HG02623 (cell line): Measurements from ENCODE around the gene RUBCN.
"Not testable (repeated sequence)": the region's sequence is repeated elsewhere in the genome, so short reads cannot be mapped to it uniquely, and the experiment has no call there.

ENCODE experiments used
- ATAC-seq: cut with Tn5 transposase; IDR thresholded peaks from one replicate; pipeline ENCODE4 v1.9.1; 2021; ENCODE audit warnings: moderate library complexity; ENCODE audit not compliant: unreplicated experiment

Gene RUBCN

DNA sequence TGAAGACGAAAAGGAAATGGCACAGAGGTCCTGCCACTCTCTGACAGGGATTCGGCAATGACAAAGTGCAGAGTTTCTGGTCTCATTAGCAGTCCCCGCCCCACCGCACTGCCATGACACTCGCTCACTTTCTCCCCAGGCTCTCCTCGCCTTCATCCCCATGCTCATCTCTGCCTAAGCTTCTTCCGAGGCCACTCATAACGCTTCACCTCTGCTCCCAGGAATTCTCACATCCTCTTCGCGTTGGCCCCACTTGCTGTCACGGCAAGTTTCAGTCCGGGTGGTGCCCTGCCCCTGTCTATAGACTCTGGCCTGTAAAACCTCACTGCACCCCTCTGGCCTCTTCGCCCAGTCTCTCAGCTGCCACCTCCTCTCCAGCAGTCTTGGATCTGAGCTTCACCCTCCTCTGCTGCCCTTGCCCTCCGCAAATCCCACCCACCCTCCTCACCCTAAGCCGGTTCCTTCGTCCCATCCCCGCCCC is 654 bp downstream of the RUBCN start:
- ATAC-seq: no peak

- ATAC-seq: no peak
These were observed 1.9 kb downstream of the RUBCN start for GRCh38 chr3:197734667-197735318.

DNA sequence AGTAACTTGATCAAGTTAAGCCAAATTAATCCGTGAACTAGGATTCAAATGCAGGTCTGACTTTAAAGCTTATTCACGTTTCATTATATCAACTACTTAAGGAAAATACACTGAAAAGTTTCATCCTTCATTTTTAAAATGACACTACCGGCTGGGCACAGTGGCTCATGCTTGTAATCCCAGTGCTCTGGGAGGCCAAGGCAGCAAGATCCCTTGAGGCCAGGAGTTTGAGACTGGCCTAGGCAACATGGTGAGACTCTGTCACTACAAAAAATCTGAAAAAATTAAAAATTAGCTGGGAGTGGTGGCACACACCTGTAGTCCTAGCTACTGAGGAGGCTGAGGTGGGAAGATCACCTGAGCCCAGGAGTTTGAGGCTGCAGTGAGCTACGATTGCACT is 3.7 kb downstream of the RUBCN start:
- no peak for ATAC-seq

GRCh38 chr3:197731483-197731882 is 5.2 kb downstream of the RUBCN start:
- not testable (repeated sequence) for ATAC-seq

DNA sequence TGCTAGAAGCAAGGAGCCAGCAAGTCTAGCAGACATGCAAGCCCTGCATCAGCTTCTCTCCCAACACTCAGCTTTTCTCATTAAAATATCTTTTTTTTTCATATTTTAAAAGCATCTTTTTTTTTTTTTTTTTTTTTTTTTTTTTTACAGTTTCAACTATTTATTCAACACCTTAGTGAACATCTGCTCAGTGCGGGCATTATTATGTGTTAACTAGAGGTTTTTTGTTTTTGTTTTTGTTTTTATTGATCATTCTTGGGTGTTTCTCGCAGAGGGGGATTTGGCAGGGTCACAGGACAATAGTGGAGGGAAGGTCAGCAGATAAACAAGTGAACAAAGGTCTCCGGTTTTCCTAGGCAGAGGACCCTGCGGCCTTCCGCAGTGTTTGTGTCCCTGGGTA is 5.9 kb downstream of the RUBCN start:
- not testable (repeated sequence) for ATAC-seq

DNA sequence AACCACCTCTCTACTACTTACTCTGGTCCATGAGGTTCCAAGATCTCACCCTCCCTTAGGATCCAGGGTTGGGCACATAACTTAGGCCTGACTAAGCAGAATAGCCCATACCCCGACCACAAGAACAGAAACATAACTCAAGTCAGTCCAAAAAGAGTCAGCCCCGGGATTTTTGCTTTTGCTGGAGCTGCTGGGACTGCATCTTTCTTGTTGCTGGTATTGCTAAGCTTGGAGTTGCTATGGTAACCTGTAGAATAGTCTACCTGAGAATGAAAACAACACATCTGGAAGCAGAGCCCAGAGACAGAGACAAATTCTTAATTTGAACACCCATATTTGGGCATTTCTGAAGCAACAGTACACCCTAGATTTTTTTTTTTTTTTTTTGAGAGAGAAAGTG is 6.5 kb downstream of the RUBCN start:
- no peak for ATAC-seq

DNA sequence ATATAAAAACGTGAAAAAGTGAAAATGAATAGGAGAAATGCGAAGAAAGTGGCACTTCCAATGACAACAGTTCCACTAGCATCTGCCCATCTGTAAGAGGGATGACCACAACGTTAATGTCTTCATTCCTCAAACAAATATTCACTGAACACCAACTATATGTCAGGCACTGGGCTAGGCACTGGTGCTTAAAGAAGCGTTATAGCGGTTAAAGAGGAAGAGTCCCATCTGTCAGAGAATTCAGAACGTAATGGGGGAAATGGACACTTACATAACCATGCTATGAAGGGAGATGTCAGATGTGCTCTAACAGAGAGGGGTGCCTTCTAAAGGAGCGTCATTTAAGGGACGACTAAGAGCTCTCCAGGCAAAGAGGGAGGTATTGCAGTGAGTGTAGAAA is 8.2 kb downstream of the RUBCN start:
- ATAC-seq: no peak

DNA sequence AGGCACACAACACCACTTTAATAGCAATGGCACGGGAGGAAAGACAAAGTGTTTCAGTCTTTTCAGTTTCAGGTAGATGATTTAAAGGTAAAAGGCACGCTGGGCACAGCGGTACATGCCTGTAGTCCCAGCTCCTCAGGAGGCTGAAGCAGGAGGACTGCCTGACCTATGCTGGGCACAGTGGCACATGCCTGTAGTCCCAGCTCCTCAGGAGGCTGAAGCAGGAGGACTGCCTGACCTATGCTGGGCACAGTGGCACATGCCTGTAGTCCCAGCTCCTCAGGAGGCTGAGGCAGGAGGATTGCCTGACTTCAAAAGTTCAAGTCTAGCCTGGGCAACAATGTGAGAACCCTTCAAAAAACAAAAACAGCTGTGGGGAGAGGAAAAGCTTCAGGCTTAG is 8.8 kb downstream of the RUBCN start:
- not testable (repeated sequence) for ATAC-seq

- no peak for ATAC-seq
These were observed 14.0 kb downstream of the RUBCN start for GRCh38 chr3:197722734-197723133.

DNA sequence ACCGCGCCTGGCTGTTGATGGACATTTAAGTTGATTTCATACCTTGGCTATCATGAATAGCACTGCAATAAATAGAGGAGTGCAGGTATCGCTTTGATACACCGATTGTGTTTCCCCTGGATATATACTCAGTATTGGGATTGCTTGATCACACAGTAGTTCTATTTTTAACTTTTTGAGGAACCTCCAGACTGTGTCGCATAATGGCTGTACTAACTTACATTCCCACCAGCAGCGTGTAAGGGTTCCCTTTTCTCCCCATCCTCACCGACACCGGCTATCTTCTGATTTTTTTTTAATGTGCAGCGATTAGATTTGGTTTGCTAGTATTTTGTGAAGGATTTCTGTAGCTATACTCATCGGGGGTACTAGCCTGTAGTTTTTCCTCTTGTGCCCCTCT is 16.0 kb downstream of the RUBCN start:
- no peak for ATAC-seq

- ATAC-seq: no peak
These were observed 17.8 kb downstream of the RUBCN start for GRCh38 chr3:197718891-197719290.

DNA sequence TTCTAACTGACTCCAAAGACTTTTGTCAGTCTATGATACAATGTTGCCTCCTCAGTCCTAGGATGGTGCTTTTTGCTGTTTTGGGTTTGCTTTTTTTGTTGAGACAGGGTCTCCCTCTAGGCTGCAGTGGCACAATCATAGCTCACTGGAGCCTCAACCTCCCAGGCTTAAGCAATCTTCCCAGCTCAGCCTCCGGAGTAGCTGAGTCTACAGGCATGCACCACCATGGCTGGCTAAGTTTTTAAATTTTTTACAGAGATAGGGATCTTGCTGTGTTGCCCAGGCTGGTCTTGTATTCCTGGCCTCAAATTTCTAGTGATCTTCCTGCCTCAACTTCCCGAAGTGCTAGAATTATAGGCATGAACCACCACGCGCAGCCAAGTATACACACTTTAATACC is 22.5 kb downstream of the RUBCN start:
- no peak for ATAC-seq

DNA sequence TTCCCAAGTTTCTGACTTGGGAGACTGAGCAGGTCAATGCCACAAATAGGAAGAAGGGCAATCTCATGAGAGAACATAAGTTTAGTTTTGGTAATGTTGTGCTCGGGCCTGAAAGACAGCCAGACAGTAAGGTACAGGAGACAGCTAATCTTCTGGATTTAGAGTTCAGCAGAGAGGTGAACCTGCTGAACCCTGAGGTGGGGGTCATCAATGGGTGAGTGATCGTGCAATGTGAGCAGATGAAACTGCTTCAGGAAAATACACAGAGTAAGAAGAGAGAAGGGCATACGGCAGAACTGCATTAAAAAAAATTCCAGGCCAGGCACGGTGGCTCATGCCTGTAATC is 23.3 kb downstream of the RUBCN start:
- ATAC-seq: no peak

DNA sequence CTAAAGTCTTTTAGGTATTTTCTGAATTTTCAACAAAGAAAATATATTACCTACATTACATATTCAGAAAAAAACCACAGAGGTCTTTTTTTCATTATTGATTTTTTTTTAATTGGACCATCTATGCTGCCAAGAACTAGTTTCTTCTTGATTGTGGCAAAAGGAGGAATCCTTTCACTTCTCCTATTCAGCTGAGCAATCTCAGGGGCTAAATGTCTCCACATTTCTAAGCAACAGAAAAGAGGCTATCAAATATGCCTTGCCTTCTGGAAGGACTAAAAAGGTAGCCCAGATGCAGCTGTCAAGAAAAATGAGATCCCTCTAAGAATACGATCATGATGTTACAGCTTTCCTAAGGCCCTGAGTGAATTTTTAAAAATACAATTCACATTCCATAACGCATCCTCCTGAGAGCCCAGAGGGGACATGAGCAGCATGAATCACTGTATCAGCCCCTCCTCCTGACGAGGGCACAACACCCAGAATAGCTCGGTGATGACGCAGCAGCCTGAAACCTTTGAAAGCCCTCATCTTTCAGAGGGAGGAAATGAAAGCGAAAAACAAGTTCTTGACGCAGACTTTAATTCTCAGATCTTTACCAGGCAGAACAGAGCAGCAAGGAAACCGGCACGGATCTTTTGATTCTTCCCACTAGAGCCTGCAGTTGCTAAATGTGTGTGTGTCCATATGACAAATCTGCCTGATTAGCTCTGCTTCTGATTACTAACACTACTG is 24.6 kb downstream of the RUBCN start:
- peak; percentile 84 for ATAC-seq

- ATAC-seq: not testable (repeated sequence)
These were observed 25.7 kb downstream of the RUBCN start for GRCh38 chr3:197710965-197711364.

- no peak for ATAC-seq
These were observed 27.6 kb downstream of the RUBCN start for GRCh38 chr3:197709135-197709534.

DNA sequence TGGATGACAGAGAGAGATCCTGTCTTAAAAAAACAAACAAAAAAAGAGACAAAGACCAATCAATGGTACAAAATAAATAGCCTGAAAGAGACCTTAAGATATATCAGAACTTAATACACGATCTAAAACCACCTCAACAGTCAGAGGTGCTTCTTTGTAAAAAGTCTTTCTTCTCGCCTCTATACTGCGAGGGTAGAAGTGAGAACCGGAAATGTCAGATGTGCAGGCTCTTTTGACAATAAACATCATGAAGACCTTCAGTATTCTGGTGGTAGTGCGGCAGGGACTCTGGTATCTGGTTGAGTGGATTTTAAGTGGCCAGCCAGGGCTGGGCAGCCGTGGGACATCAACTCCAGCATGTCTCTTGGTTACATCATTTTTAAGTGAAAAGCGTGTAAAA is 30.0 kb downstream of the RUBCN start:
- ATAC-seq: no peak

GRCh38 chr3:197701841-197702240 is 34.9 kb downstream of the RUBCN start:
- no peak for ATAC-seq

GRCh38 chr3:197700095-197700494 is 36.6 kb downstream of the RUBCN start:
- no peak for ATAC-seq

GRCh38 chr3:197697355-197697754 is 39.3 kb downstream of the RUBCN start:
- ATAC-seq: no peak

DNA sequence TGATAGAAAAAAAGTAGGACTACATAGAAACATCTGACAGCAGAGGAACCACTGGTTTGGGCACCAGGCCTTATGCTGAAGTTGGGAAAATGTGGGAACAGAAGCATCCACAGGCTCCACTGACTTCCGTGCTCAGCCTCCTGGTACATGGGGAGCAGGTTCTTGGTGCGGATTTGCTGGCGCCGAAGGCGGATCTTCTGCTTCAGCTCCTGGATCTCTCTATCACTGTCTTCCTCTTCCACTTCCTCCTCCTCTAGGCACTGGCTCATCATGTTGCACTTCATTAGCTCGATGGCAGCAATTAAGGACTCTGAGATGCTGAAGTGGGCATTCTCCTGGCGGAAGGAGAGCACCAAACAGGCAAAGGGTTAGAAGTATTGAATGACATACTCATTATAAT is 42.5 kb downstream of the RUBCN start:
- ATAC-seq: no peak

DNA sequence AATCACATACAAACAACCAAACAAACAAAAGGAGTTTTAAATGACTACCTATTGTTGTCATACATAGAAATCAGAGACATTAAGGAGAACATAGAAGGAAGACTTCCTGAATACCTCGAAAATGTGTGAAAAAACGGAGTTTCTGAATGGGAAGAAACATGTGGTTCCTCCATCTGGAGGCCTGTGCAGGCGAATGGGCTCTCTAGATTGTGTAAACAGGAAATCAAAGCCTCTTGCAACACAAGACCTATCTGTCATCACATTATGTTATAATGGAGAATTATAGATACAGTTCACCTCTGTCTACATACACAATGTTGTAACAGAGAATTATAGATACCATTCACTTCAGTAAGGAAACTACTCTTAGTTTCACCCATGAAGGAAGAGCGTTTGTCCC is 44.1 kb downstream of the RUBCN start:
- no peak for ATAC-seq

DNA sequence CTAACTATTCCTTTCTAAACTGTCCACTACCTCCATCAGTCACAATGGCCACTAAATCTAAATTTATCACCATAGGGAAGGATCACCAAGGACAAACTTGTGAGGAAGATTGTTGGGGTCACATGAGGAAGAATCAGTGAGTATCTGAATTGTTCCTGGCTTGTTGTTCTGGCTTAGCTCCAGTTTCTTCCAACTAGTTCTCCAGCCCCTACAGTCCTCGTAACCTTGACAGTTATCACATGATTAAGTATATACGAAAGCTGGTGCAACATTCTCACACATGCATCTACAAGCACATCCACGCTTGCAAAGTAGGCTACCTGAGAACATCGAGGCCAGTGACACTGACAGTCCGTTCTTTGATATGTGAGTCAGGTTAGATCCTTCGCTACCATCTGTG is 46.0 kb downstream of the RUBCN start:
- no peak for ATAC-seq
